Measurements from ENCODE around the gene RASSF8.

GRCh38 chr12:26118308-26118707 is 159.8 kb downstream of the RASSF8 start:
- no peak for TF ChIP-seq CTCF (IDR thresholded peaks at IDR 0.05)
- no peak for TF ChIP-seq POLR2A (IDR thresholded peaks at IDR 0.05)
- TF ChIP-seq POLR2AphosphoS5 (IDR thresholded peaks at IDR 0.05) = no peak
- no peak for TF ChIP-seq EP300 (IDR thresholded peaks at IDR 0.05)
